ENCODE results near the gene STK25. TPM values are rescaled to one million over a fixed set of nuclear protein-coding genes. Genes with fewer than 3 reads are reported as not detected.

STK25 gene
- total RNA-seq, 1 donor from 2014 or later: 197 TPM

DNA sequence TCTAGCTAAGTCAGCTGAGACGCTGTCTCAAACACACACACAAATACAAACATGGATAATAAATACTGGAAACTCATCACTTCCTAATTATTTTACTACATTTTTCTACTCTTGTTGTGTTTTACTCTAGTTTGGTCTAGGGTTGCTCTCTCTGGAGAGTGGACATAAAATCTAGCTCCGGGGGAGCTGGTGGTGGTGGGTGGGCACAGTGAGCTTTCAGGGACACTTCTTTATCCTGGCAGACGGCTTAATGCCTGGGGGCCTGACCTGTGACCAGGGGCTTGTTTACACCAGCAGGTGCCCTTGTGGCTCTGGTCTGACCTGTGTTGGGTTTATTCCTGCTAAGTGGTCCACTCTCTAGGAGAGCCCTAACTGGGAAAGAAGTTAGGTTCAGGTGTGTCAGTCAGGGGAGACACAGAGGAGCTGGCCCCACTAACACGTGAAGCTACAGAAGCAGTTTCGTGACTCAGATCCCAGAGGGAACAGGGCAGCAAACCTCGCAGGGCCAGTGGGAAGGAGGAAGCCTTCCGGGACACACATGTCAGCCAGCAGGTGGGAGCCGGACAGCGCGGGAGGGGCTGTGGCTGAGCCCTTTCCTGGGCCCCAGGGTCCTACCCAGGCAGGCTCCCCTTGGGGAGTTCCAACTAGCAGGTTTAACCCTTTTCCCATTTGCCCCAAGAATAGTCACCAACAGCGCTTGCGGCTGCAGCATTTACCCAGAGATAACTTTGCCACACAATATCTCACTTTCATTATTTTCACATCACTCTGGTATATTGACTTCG is 27.7 kb upstream of the STK25 start:
- H3K4me1 ChIP-seq: peaks cover 8% of the 10 kb centered on the region
- H3K9me3 ChIP-seq: no peaks in the 10 kb centered on the region
- intact Hi-C loops (cut with DNase I): no loop called here
- TF ChIP-seq POLR2A (IDR thresholded peaks at IDR 0.05) (no peak), POLR2AphosphoS5 (IDR thresholded peaks at IDR 0.05; ENCODE audit: insufficient read depth in 1 of 2, low read depth in 1 of 2) (no peak)
- TF ChIP-seq, protein P1, sequence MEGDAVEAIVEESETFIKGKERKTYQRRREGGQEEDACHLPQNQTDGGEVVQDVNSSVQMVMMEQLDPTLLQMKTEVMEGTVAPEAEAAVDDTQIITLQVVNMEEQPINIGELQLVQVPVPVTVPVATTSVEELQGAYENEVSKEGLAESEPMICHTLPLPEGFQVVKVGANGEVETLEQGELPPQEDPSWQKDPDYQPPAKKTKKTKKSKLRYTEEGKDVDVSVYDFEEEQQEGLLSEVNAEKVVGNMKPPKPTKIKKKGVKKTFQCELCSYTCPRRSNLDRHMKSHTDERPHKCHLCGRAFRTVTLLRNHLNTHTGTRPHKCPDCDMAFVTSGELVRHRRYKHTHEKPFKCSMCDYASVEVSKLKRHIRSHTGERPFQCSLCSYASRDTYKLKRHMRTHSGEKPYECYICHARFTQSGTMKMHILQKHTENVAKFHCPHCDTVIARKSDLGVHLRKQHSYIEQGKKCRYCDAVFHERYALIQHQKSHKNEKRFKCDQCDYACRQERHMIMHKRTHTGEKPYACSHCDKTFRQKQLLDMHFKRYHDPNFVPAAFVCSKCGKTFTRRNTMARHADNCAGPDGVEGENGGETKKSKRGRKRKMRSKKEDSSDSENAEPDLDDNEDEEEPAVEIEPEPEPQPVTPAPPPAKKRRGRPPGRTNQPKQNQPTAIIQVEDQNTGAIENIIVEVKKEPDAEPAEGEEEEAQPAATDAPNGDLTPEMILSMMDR (IDR thresholded peaks at IDR 0.05): no peak
- H3K4me3 ChIP-seq: no peak overlapping the region
- no peaks in the 10 kb centered on the region for H3K36me3 ChIP-seq
- H3K27me3 ChIP-seq: no peaks in the 10 kb centered on the region
- H3K27ac ChIP-seq: no peak overlapping the region
- DNase-seq (ENCODE audit: extremely low spot score in 2 of 2): no peak

DNA sequence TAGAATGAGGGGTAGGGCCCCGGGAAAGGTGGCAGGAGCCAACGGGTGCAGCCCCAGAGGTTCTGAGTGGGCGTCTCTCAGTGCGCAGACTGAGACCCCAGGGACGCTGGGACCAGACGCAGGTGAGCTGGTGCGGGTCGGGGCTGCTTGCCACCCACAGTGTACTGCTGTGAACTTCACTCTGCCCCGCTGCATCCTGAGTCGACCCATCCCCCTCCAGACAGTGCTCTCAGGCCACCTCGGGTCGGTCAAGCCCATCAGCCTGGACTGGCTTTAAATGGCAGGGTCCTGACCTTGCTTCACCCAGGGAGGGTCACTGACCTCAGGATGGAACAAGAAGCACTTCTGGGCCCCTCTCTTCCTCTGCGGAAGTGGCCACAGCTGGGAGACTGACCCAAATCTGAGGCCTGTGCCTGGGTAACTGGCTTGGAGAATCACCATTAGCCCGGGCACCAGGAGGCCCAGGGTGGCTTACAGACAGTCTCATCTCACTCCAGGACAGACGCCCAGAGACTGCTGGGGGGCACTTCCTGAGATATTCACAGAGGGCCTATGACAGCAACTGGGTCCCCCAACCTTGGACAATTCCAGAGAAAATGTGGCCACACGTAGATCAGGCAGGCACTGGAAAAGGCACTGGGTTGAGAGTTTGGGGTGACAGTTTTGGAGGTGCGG is 26.5 kb upstream of the STK25 start:
- Histone ChIP-seq H3K4me1 (no peaks in the 10 kb centered on the region), H3K27me3 (no peaks in the 10 kb centered on the region), H3K4me3 (no peak overlapping the region), H3K27ac (no peak overlapping the region), H3K36me3 (no peaks in the 10 kb centered on the region), H3K9me3 (no peaks in the 10 kb centered on the region)
- DNase-seq (ENCODE audit: extremely low spot score in 2 of 2): no peak
- intact Hi-C loops (cut with DNase I): no loop called here
- TF ChIP-seq POLR2A (IDR thresholded peaks at IDR 0.05) (no peak), POLR2AphosphoS5 (IDR thresholded peaks at IDR 0.05; ENCODE audit: insufficient read depth in 1 of 2, low read depth in 1 of 2) (no peak)
- TF ChIP-seq, protein P1 (IDR thresholded peaks at IDR 0.05): no peak

DNA sequence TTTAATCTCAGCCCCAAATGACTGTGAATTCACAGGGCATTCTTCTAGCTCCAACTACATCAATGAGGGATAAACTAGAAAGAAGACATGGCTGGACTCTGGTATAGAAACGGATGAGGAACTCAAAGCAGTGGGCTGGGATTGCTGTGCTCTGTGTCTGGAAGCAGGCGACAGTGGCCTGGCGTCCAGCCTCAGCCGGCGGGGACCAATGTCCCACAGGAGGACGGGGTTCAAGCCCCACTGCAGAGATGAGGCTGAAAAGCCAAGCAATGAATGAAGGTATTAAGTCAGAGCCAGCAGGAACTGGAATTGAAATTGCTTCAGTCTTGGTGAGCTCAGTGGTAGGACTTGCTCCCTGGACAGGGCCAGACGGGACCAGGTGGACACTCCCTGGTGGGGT is 25.9 kb upstream of the STK25 start:
- DNase-seq (ENCODE audit: extremely low spot score in 2 of 2): no peak
- TF ChIP-seq, protein P1 (IDR thresholded peaks at IDR 0.05): no peak
- TF ChIP-seq POLR2AphosphoS5 (IDR thresholded peaks at IDR 0.05; ENCODE audit: insufficient read depth in 1 of 2, low read depth in 1 of 2): no peak
- TF ChIP-seq POLR2A (IDR thresholded peaks at IDR 0.05): no peak

DNA sequence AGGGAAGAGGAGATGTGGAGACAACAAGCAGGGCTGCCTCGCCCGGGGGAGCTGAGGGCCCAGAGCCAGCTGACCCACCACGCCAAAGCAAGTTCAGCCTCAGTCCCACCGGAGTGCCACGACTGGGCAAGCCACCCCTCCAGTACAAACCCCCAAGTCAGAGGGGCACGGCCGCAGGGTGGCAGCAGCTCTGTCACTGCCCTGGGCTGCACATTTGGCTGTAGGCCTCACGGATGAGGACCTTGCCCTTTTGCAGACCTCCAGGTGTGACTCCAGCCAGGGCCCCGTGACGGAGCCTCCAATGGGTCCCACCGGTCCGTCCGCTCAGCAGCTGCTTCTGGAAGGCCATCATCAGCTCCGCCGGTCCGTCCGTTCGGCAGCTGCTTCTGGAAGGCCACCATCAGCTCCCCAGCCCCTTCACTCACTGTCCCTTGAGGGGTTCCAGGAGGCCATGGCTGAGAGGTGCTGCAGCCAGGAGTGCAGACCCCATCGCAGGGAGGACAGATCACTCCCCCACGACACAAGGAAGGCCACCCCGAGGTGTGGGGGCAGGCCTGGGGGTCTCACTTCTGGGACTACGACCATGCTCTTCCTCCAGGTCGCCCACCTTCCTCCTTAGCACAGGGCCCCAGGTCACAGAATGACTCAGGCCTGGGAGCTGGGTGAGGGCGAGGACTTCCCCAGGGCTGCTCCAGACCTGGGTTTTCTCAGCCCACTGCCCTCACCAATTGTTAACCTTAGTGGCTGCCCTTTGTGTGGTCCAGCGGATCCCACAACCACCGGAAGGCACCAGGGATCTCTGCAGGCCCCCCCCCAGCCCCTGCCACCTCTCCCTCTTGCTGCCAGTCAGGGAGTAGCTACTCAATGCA is 24.6 kb upstream of the STK25 start:
- H3K27me3 ChIP-seq: no peaks in the 10 kb centered on the region
- H3K36me3 ChIP-seq: no peaks in the 10 kb centered on the region
- no peaks in the 10 kb centered on the region for H3K4me1 ChIP-seq
- no peak overlapping the region for H3K27ac ChIP-seq
- no peaks in the 10 kb centered on the region for H3K9me3 ChIP-seq
- TF ChIP-seq, protein P1 (IDR thresholded peaks at IDR 0.05): no peak
- no peak for TF ChIP-seq POLR2AphosphoS5 (IDR thresholded peaks at IDR 0.05; ENCODE audit: insufficient read depth in 1 of 2, low read depth in 1 of 2)
- no peak for TF ChIP-seq POLR2A (IDR thresholded peaks at IDR 0.05)
- intact Hi-C loops (cut with DNase I): no loop called here
- no peak for DNase-seq (ENCODE audit: extremely low spot score in 2 of 2)
- H3K4me3 ChIP-seq: no peak overlapping the region

More for the DNA sequence above, 25.9 kb upstream of the STK25 start:
- H3K9me3 ChIP-seq: no peaks in the 10 kb centered on the region
- H3K36me3 ChIP-seq: no peaks in the 10 kb centered on the region
- no peak overlapping the region for H3K27ac ChIP-seq
- no peak overlapping the region for H3K4me3 ChIP-seq
- intact Hi-C loops (cut with DNase I): no loop called here
- H3K27me3 ChIP-seq: no peaks in the 10 kb centered on the region
- H3K4me1 ChIP-seq: no peaks in the 10 kb centered on the region

Measured in vagina (tissue), 2 donors.